CD14-positive monocyte (primary cell): ENCODE measurements around the gene PTPRN2. TPM values are rescaled to one million over a fixed set of nuclear protein-coding genes. Genes with fewer than 3 reads are reported as not detected.

Source experiments
- DNase-seq, 3 donors: peaks; one replicate each; pipeline ENCODE4 v3.0.0-alpha.2; 2011 to 2022
- H2AFZ ChIP-seq: 2 replicates; pipeline ENCODE4 v1.6.0; 2012; ENCODE audit warnings: mild to moderate bottlenecking, low read depth, low read length, inconsistent platforms; ENCODE audit not compliant: insufficient read depth, poor library complexity, severe bottlenecking
- H3K27ac ChIP-seq, 2 donors: 1 replicate in 1 of 2; 2 replicates in 1 of 2; pipeline ENCODE4 v1.5.1; 2012 to 2013; ENCODE audit warnings: low read length in 2 of 2, control low read depth in 1 of 2, inconsistent platforms in 1 of 2, low read depth in 1 of 2, mild to moderate bottlenecking in 1 of 2
- H3K27me3 ChIP-seq, 2 donors: one replicate each; pipeline versions ENCODE4 v1.6.0 to v1.6.1; 2011 to 2013; ENCODE audit warnings: low read length in 2 of 2; ENCODE audit not compliant: control insufficient read depth in 2 of 2, insufficient read depth in 2 of 2
- H3K36me3 ChIP-seq, 2 donors: replicated peaks in 1 of 2; 1 replicate in 1 of 2; 2 replicates in 1 of 2; pipeline versions ENCODE4 v1.5.1 to v1.6.1; 2012 to 2013; ENCODE audit warnings: low read length in 2 of 2, control low read depth in 1 of 2, inconsistent platforms in 1 of 2, mild to moderate bottlenecking in 1 of 2; ENCODE audit not compliant: insufficient read depth in 2 of 2, control insufficient read depth in 1 of 2
- H3K4me1 ChIP-seq, 2 donors: 1 replicate in 1 of 2; 2 replicates in 1 of 2; pipeline versions ENCODE4 v1.5.1 to v1.6.1; 2012 to 2013; ENCODE audit warnings: low read length in 2 of 2, control low read depth in 1 of 2, inconsistent platforms in 1 of 2, mild to moderate bottlenecking in 1 of 2, moderate library complexity in 1 of 2; ENCODE audit not compliant: insufficient read depth in 2 of 2, control insufficient read depth in 1 of 2
- H3K4me2 ChIP-seq: replicated peaks from 2 replicates; pipeline ENCODE3; 2012; ENCODE audit warnings: low read length, moderate library complexity, mild to moderate bottlenecking; ENCODE audit not compliant: poor library complexity, severe bottlenecking; ENCODE audit errors: extremely low read depth
- H3K4me3 ChIP-seq, 3 experiments: fragments of 200-600 bp in 1 of 3; sonication (generic) in 1 of 3; replicated peaks in 1 of 3; 1 replicate in 2 of 3; 2 replicates in 1 of 3; pipeline ENCODE4 v1.5.1; 2011 to 2013; ENCODE audit warnings: low read length in 3 of 3, mild to moderate bottlenecking in 3 of 3, control low read depth in 2 of 3, low read depth in 2 of 3, inconsistent platforms in 1 of 3, moderate library complexity in 1 of 3
- H3K79me2 ChIP-seq: 2 replicates; pipeline ENCODE4 v1.6.0; 2012; ENCODE audit warnings: mild to moderate bottlenecking, control low read depth, inconsistent platforms, low read length, moderate library complexity; ENCODE audit not compliant: insufficient read depth
- H3K9ac ChIP-seq: 2 replicates; pipeline ENCODE4 v1.6.0; 2017; ENCODE audit warnings: low read length, mild to moderate bottlenecking; ENCODE audit not compliant: insufficient read depth, poor library complexity, severe bottlenecking
- H3K9me3 ChIP-seq, 2 donors: replicated peaks in 1 of 2; 1 replicate in 1 of 2; 2 replicates in 1 of 2; pipeline versions ENCODE4 v1.5.1 to v1.6.1; 2012 to 2013; ENCODE audit warnings: low read length in 2 of 2, control low read depth in 1 of 2; ENCODE audit not compliant: control insufficient read depth in 1 of 2, insufficient read depth in 1 of 2
- H4K20me1 ChIP-seq: 2 replicates; pipeline ENCODE4 v1.6.0; 2012; ENCODE audit warnings: mild to moderate bottlenecking, low read length, control low read depth, moderate library complexity; ENCODE audit not compliant: insufficient read depth
- H3K27ac Mint-ChIP-seq, 7 donors: one replicate each; pipeline ENCODE4 v1.8.0; 2020; ENCODE audit warnings: mild to moderate bottlenecking in 7 of 7, mixed read lengths in 7 of 7, moderate library complexity in 6 of 7, inconsistent platforms in 2 of 7
- H3K27me3 Mint-ChIP-seq, 3 donors: one replicate each; pipeline ENCODE4 v1.8.0; 2021 to 2022; ENCODE audit warnings: low read depth in 3 of 3, mild to moderate bottlenecking in 3 of 3, mixed read lengths in 3 of 3, moderate library complexity in 3 of 3, inconsistent platforms in 1 of 3
- H3K36me3 Mint-ChIP-seq, 2 donors: one replicate each; pipeline ENCODE4 v1.8.0; 2020; ENCODE audit warnings: mixed read lengths in 2 of 2, inconsistent platforms in 1 of 2, mild to moderate bottlenecking in 1 of 2
- H3K4me1 Mint-ChIP-seq: one replicate; pipeline ENCODE4 v1.8.0; 2020; ENCODE audit warnings: mild to moderate bottlenecking, mixed read lengths
- H3K4me3 Mint-ChIP-seq, 2 donors: one replicate each; pipeline ENCODE4 v1.8.0; 2020; ENCODE audit warnings: mild to moderate bottlenecking in 2 of 2, mixed read lengths in 2 of 2, moderate library complexity in 1 of 2
- H3K9me3 Mint-ChIP-seq, 7 donors: one replicate each; pipeline ENCODE4 v1.8.0; 2020 to 2022; ENCODE audit warnings: mixed read lengths in 7 of 7, mild to moderate bottlenecking in 6 of 7, moderate library complexity in 6 of 7, inconsistent platforms in 2 of 7
- CTCF ChIP-seq: fragments of 200-600 bp; IDR thresholded peaks from one replicate; pipeline ENCODE4 v1.8.0; 2022; ENCODE audit warnings: antibody characterized with exemption, mild to moderate bottlenecking
- WGBS: methylation state at CpG from one replicate; pipeline ENCODE4 v1.1.5; 2013; ENCODE audit warnings: missing lambda C conversion rate; ENCODE audit not compliant: insufficient coverage; 5-methylcytosine and 5-hydroxymethylcytosine counted together
- intact Hi-C, 2 donors: fragments of 100-400 bp; cut with micrococcal nuclease; formaldehyde crosslinking; loops; one replicate each; pipeline versions ENCODE4 v1.15.0 to v1.15.1; 2023
- polyA plus RNA-seq, 3 donors: library from polyadenylated mRNA; depleted of rRNA in 1 of 3; unstranded in 2 of 3; stranded (reverse) in 1 of 3; fragments of 300-500 nt in 2 of 3; fragments of >200 nt in 1 of 3; fragmentation: Illumina TruSeq in 2 of 3; gene quantifications; 1 replicate in 2 of 3; 2 replicates in 1 of 3; pipeline ENCODE4 v1.2.3, GENCODE V29; 2012 to 2021

Gene PTPRN2
- polyA plus RNA-seq, 3 donors, result 0.25 to 1.4 (median 0.97) TPM

- peak overlapping the region in 1 of 7 donors; percentile 31 for H3K27ac Mint-ChIP-seq
- DNase-seq, result no peak
Measured at GRCh38 chr7:157715071-157715937, 872.3 kb downstream of the PTPRN2 start.

More at GRCh38 chr7:157715071-157715937, 872.3 kb downstream of the PTPRN2 start:
- no peaks in the 10 kb centered on the region for H3K36me3 Mint-ChIP-seq
- Histone ChIP-seq H3K36me3 (no peaks in the 10 kb centered on the region), H3K27ac (no peak overlapping the region), H3K27me3 (no peaks in the 10 kb centered on the region), H2AFZ (no peak overlapping the region), H4K20me1 (no peaks in the 10 kb centered on the region), H3K9me3 (peaks cover 5 to 11% of the 10 kb centered on the region in 2 donors), H3K9ac (no peak overlapping the region), H3K4me1 (no peaks in the 10 kb centered on the region), H3K4me2 (no peak overlapping the region), H3K4me3 (no peak overlapping the region), H3K79me2 (no peaks in the 10 kb centered on the region)
- 93% methylated on average over 12 of the region's 25 CpGs for WGBS
- H3K4me3 Mint-ChIP-seq, result no peak overlapping the region
- peaks cover 0 to 11% (median 4%) of the 10 kb centered on the region in 7 donors for H3K9me3 Mint-ChIP-seq
- H3K27me3 Mint-ChIP-seq, result peaks cover 1 to 8% (median 7%) of the 10 kb centered on the region in 3 donors
- intact Hi-C loops, result no loop called here
- H3K4me1 Mint-ChIP-seq, result no peaks in the 10 kb centered on the region
- no peak for TF ChIP-seq CTCF
